Effector memory CD8-positive, alpha-beta T cell (primary cell): ENCODE data around the gene APH1B.
A peak's percentile ranks its signal among the peaks of the same experiment; 100 is the strongest.
"Not testable (repeated sequence)": the region's sequence is repeated elsewhere in the genome, so short reads cannot be mapped to it uniquely, and the experiment has no call there.

Experiments used
- ATAC-seq: fragments of 150-1000 bp; cut with Tn5 transposase; replicated peaks from 2 replicates; pipeline ENCODE4 v1.10.0; 2021; ENCODE audit warnings: mild to moderate bottlenecking, moderate library complexity
- DNase-seq, 3 experiments: peaks; one replicate each; pipeline ENCODE4 v3.0.0; 2021
- H3K27ac Mint-ChIP-seq, 2 donors: one replicate each; pipeline ENCODE4 v1.8.0; 2022; ENCODE audit warnings: mild to moderate bottlenecking in 2 of 2, mixed read lengths in 2 of 2, moderate library complexity in 2 of 2
- H3K27me3 Mint-ChIP-seq, 2 donors: one replicate each; pipeline ENCODE4 v1.8.0; 2022; ENCODE audit warnings: mixed read lengths in 2 of 2
- H3K36me3 Mint-ChIP-seq: one replicate; pipeline ENCODE4 v1.8.0; 2022; ENCODE audit warnings: mild to moderate bottlenecking, moderate library complexity, mixed read lengths; ENCODE audit not compliant: insufficient read depth
- H3K4me1 Mint-ChIP-seq, 2 donors: one replicate each; pipeline ENCODE4 v1.8.0; 2022; ENCODE audit warnings: low read depth in 2 of 2, mixed read lengths in 2 of 2
- H3K4me3 Mint-ChIP-seq, 2 donors: one replicate each; pipeline ENCODE4 v1.8.0; 2022; ENCODE audit warnings: mild to moderate bottlenecking in 2 of 2, mixed read lengths in 2 of 2, moderate library complexity in 2 of 2
- H3K9me3 Mint-ChIP-seq, 2 donors: one replicate each; pipeline ENCODE4 v1.8.0; 2022; ENCODE audit warnings: mixed read lengths in 2 of 2

The APH1B gene

GRCh38 chr15:63313825-63314224, 36.4 kb downstream of the APH1B start:
- H3K36me3 Mint-ChIP-seq: peaks cover 4% of the 10 kb centered on the region
- H3K4me1 Mint-ChIP-seq: no peaks in the 10 kb centered on the region
- H3K27ac Mint-ChIP-seq: no peak overlapping the region
- H3K9me3 Mint-ChIP-seq: no peaks in the 10 kb centered on the region
- DNase-seq: no peak
- H3K4me3 Mint-ChIP-seq: no peak overlapping the region
- H3K27me3 Mint-ChIP-seq: no peaks in the 10 kb centered on the region
- ATAC-seq: no peak

- Mint-ChIP-seq H3K4me3 (no peak overlapping the region), H3K27ac (no peak overlapping the region)
- no peak for ATAC-seq
Observed at GRCh38 chr15:63314409-63314808, 37.0 kb downstream of the APH1B start.

GRCh38 chr15:63318344-63318743, 40.9 kb downstream of the APH1B start:
- no peaks in the 10 kb centered on the region for H3K4me1 Mint-ChIP-seq
- DNase-seq (no peak), ATAC-seq (no peak)
- no peak overlapping the region for H3K4me3 Mint-ChIP-seq
- H3K27me3 Mint-ChIP-seq: peaks cover 0 to 4% of the 10 kb centered on the region in 2 donors
- peaks cover 4% of the 10 kb centered on the region for H3K36me3 Mint-ChIP-seq
- H3K27ac Mint-ChIP-seq: no peak overlapping the region
- H3K9me3 Mint-ChIP-seq: no peaks in the 10 kb centered on the region

More at GRCh38 chr15:63314409-63314808, 37.0 kb downstream of the APH1B start:
- DNase-seq: no peak
- Mint-ChIP-seq H3K4me1 (no peaks in the 10 kb centered on the region), H3K9me3 (no peaks in the 10 kb centered on the region), H3K36me3 (peaks cover 4% of the 10 kb centered on the region), H3K27me3 (no peaks in the 10 kb centered on the region)

GRCh38 chr15:63319065-63319464, 41.7 kb downstream of the APH1B start:
- Mint-ChIP-seq H3K27me3 (peaks cover 0 to 4% of the 10 kb centered on the region in 2 donors), H3K36me3 (peaks cover 4% of the 10 kb centered on the region), H3K9me3 (no peaks in the 10 kb centered on the region), H3K4me1 (no peaks in the 10 kb centered on the region), H3K4me3 (no peak overlapping the region), H3K27ac (no peak overlapping the region)
- ATAC-seq (no peak), DNase-seq (no peak)

- DNase-seq, H3K36me3 Mint-ChIP-seq, H3K4me1 Mint-ChIP-seq, H3K9me3 Mint-ChIP-seq, H3K27me3 Mint-ChIP-seq, ATAC-seq, H3K4me3 Mint-ChIP-seq, H3K27ac Mint-ChIP-seq: not testable (repeated sequence)
Observed at GRCh38 chr15:63320446-63320845, 43.0 kb downstream of the APH1B start.

- H3K9me3 Mint-ChIP-seq, H3K36me3 Mint-ChIP-seq, H3K27me3 Mint-ChIP-seq: not testable (repeated sequence)
Observed at GRCh38 chr15:63320981-63321380, 43.6 kb downstream of the APH1B start.

GRCh38 chr15:63321462-63321861, 44.1 kb downstream of the APH1B start:
- H3K4me3 Mint-ChIP-seq: no peak overlapping the region
- H3K36me3 Mint-ChIP-seq: peaks cover 4% of the 10 kb centered on the region
- ATAC-seq (no peak), DNase-seq (no peak)
- H3K4me1 Mint-ChIP-seq: no peaks in the 10 kb centered on the region
- H3K27ac Mint-ChIP-seq: no peak overlapping the region
- no peaks in the 10 kb centered on the region for H3K9me3 Mint-ChIP-seq
- H3K27me3 Mint-ChIP-seq: peaks cover under 1 to 4% of the 10 kb centered on the region in 2 donors

More at GRCh38 chr15:63320981-63321380, 43.6 kb downstream of the APH1B start:
- not testable (repeated sequence) for H3K4me1 Mint-ChIP-seq, DNase-seq, H3K27ac Mint-ChIP-seq, ATAC-seq, H3K4me3 Mint-ChIP-seq

GRCh38 chr15:63322541-63322940, 45.1 kb downstream of the APH1B start:
- H3K4me3 Mint-ChIP-seq: no peak overlapping the region
- no peaks in the 10 kb centered on the region for H3K36me3 Mint-ChIP-seq
- no peak for ATAC-seq
- H3K9me3 Mint-ChIP-seq: no peaks in the 10 kb centered on the region
- H3K4me1 Mint-ChIP-seq: no peaks in the 10 kb centered on the region
- peaks cover 11% of the 10 kb centered on the region in 2 donors for H3K27me3 Mint-ChIP-seq
- H3K27ac Mint-ChIP-seq: no peak overlapping the region
- no peak for DNase-seq

GRCh38 chr15:63323798-63324563, 46.6 kb downstream of the APH1B start:
- ATAC-seq (no peak), DNase-seq (no peak)
- H3K4me3 Mint-ChIP-seq: no peak overlapping the region
- H3K9me3 Mint-ChIP-seq: no peaks in the 10 kb centered on the region
- no peaks in the 10 kb centered on the region for H3K36me3 Mint-ChIP-seq
- peaks cover 16 to 22% of the 10 kb centered on the region in 2 donors for H3K27me3 Mint-ChIP-seq
- H3K27ac Mint-ChIP-seq: peak overlapping the region in 1 of 2 donors; percentile 45
- H3K4me1 Mint-ChIP-seq: no peaks in the 10 kb centered on the region

GRCh38 chr15:63324770-63325169, 47.4 kb downstream of the APH1B start:
- Mint-ChIP-seq H3K27ac (no peak overlapping the region), H3K27me3 (peaks cover 16 to 28% of the 10 kb centered on the region in 2 donors), H3K36me3 (no peaks in the 10 kb centered on the region), H3K4me1 (no peaks in the 10 kb centered on the region), H3K4me3 (no peak overlapping the region), H3K9me3 (no peaks in the 10 kb centered on the region)
- ATAC-seq (no peak), DNase-seq (no peak)

- H3K27me3 Mint-ChIP-seq: peaks cover 16 to 28% of the 10 kb centered on the region in 2 donors
- DNase-seq (no peak), ATAC-seq (no peak)
- H3K27ac Mint-ChIP-seq: no peak overlapping the region
- no peak overlapping the region for H3K4me3 Mint-ChIP-seq
- no peaks in the 10 kb centered on the region for H3K9me3 Mint-ChIP-seq
- H3K4me1 Mint-ChIP-seq: no peaks in the 10 kb centered on the region
- no peaks in the 10 kb centered on the region for H3K36me3 Mint-ChIP-seq
Observed at GRCh38 chr15:63327648-63328421, 50.4 kb downstream of the APH1B start.

- ATAC-seq (no peak), DNase-seq (no peak)
- Mint-ChIP-seq H3K36me3 (no peaks in the 10 kb centered on the region), H3K4me1 (no peaks in the 10 kb centered on the region), H3K27ac (no peak overlapping the region), H3K9me3 (no peaks in the 10 kb centered on the region), H3K4me3 (no peak overlapping the region), H3K27me3 (peaks cover 11 to 28% of the 10 kb centered on the region in 2 donors)
Observed at GRCh38 chr15:63329567-63330350, 52.4 kb downstream of the APH1B start.

GRCh38 chr15:63330926-63331325, 53.5 kb downstream of the APH1B start:
- ATAC-seq (no peak), DNase-seq (no peak)
- no peak overlapping the region for H3K27ac Mint-ChIP-seq
- no peaks in the 10 kb centered on the region for H3K4me1 Mint-ChIP-seq
- H3K27me3 Mint-ChIP-seq: peaks cover 11 to 28% of the 10 kb centered on the region in 2 donors
- H3K4me3 Mint-ChIP-seq: no peak overlapping the region
- no peaks in the 10 kb centered on the region for H3K9me3 Mint-ChIP-seq
- H3K36me3 Mint-ChIP-seq: no peaks in the 10 kb centered on the region
